GM21528 (cell line): ENCODE results near the gene ASPA.
"Not testable (repeated sequence)": the region's sequence is repeated elsewhere in the genome, so short reads cannot be mapped to it uniquely, and the experiment has no call there.

Experiments
- ATAC-seq: cut with Tn5 transposase; IDR thresholded peaks from one replicate; pipeline ENCODE4 v1.9.1; 2021; ENCODE audit warnings: mild to moderate bottlenecking, moderate library complexity; ENCODE audit not compliant: unreplicated experiment, low FRiP score

Gene ASPA

DNA sequence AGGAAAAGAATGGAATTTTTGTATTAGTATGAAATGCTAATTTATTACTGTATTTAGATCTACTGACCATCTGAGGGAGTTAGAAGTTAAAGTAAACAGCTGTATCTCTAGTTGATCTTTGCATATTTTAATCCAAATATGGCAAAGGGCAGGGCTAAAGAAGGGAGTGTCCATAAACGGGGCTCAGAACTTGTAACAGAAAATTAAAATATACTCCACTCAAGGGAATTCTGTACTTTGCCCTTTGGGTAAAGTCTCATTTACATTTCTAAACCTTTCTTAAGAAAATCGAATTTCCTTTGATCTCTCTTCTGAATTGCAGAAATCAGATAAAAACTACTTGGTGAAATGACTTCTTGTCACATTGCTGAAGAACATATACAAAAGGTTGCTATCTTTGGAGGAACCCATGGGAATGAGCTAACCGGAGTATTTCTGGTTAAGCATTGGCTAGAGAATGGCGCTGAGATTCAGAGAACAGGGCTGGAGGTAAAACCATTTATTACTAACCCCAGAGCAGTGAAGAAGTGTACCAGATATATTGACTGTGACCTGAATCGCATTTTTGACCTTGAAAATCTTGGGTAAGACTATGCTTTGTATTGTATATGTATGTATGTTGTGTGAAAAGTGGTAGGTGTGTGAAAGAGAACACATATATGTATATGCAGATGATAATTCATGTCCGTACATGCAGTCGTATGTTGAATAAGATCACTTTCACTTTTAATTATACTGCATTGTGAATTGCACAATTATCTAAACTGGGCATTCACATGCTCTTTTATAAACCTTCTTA, at the start of gene ASPA:
Gene ASPA (plus strand): TSS at position 186 of the 799 bp plus-strand sequence. CDS start 163 bp downstream, at position 349.
- no peak for ATAC-seq

DNA sequence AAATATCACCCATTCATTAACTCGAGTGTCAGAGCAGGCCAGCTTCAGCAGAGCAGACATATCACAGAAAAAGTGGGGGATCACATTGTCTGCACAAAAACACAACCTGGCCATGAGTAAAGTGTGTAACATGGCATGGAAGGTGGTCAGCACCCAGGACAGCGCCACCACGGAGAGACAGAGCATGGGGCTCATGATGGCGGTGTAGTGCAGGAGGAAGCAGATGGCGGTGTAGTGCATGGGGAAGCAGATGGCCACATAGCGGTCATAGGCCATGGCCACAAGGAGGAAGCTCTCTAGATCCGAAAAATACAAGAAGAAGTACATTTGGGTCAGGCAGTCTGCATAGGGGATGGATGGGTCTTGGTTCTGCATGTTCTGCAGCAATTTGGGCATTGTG, 42.6 kb upstream of the ASPA start:
- ATAC-seq: not testable (repeated sequence)

DNA sequence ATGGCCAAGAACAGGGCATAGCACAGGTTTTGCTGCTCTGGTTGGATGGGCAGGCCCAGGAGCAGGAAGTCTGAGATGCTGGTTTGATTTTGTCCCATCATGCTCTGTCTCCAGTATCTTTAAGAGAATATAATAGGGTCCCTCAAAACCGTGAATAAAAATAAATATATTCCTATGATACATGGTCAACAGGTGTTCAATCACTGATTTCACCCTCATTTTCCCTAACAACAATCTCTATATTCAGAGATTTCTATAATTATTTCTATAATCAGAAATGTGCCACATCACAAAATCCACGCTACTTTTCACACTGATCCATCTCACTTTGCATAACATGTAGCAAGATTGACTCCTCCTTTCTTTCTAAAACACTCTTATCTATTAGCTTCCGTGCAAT, 42.1 kb upstream of the ASPA start, which contains the start of gene OR1E2:
Gene OR1E2 (minus strand): TSS at position 101 of the 400 bp plus-strand sequence. CDS start 0 bp downstream, at position 101.
- ATAC-seq: no peak

DNA sequence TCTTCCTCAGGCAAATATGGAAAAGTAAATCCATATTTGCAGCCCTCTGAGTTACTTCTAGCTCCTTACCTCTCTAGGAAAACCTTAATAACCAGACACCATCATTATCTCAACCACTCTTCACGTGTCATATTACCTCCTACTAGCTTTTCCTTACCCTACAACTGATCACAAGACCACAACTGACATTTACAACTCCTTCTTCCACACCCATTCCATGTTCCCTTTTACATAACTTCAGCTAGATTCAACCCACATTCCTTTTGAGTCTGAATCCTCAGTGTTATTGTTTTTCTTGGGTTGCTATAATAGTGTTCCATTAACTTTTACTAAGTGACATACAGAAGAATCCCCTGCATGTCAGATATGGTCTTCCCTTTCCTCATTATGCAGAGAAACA, 37.4 kb upstream of the ASPA start:
- ATAC-seq: no peak

DNA sequence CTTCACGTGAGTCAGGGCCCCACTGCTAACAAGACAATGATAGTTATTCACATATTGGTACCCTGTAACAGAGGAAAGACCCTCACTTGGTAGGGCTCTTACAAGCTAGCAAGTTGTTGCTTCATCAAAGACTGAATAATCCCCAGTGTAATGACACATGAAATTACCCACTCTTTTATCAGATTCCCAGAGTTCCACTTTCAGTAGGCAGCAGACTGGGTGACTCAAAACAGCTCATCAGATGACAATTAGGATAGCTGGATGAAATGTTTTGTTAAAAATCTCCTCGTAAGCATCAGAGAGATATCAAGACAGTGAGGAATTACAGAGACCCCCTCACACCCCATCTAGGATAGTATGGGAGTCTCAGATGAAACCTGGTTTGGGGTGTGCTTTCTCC, 35.3 kb upstream of the ASPA start:
- ATAC-seq: no peak

DNA sequence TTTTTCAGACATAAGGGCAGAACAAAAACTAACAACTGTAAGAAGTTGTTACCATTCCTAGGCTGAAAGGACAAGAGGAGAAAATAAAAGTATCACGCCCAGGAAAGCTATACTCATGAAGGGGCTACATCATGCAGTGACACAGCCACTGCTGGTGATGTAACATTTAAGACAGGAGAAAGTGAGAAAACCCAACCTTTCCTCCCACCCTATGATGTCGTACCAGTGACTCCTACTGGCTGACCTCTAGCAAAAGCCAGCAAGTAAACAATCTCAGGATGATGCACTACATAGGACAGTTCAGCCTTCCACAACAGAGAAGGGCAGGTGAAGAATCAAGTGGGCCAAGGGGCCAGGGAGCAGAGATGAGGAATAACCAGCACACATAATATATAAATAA, 28.2 kb upstream of the ASPA start:
- ATAC-seq: no peak

DNA sequence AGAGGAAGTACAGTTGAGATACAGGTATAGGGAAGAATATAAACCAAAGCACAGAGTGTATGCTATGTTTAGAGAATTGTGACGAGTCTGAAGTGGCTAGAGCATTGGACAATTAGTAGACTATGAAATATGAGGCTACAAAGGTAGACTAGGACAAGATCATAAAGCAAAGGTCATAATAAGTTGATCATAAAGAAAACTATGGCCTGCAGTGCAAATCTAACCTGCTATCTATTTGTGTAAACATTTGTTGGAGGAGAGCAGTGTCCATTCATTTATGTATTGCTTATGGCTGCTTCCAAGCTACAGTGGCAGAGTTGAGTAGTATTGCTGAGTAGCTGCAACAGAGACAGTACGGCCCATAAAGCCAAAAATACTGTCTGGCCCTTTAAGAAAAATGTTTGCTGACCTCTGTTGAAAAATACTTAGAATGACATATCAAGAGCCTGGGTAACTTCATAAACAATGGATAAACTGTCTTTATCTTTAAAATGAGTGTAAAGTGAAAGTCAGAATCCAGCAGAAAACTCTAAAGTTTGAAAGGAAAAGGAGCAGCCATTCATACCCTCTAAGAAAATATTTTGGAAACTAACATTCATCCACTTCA, 27.6 kb upstream of the ASPA start:
- ATAC-seq: no peak

DNA sequence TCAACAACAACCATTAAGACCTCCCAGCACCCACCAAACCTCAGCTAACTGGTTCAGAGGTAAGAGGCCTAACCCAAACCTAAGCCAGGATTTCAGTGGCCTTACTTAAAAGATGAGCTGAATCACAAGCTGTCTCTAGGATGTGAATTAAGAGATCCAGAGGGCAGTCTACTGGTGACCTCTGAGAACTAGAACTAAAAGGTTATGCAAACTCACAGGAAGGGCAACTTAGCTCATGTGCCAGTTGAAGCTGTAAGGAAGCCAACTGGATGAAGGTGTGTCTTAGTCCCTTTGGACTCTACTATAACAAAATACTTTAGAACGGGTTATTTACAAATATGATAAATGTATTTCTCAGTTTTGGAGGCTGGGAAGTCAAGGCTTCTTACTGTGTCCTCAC, 9.4 kb upstream of the ASPA start:
- not testable (repeated sequence) for ATAC-seq

DNA sequence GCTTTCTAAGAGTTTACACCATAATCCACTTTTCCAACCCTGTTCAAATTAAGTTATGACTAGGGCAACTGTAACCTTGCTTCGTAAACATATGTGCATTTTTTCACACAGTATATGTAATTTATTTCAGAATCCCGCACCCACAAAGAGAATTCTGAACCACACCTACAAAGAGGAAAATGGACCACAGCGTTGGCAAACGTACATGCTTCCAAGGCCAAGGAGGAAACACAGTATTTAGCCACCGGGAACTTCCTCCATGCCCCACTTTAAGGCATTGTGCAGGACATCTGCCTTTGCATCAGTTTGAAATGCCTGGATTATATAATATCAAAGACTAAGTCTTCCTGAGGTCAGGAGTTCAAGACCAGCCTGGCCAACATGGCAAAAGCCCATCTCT, 6.3 kb upstream of the ASPA start:
- no peak for ATAC-seq

DNA sequence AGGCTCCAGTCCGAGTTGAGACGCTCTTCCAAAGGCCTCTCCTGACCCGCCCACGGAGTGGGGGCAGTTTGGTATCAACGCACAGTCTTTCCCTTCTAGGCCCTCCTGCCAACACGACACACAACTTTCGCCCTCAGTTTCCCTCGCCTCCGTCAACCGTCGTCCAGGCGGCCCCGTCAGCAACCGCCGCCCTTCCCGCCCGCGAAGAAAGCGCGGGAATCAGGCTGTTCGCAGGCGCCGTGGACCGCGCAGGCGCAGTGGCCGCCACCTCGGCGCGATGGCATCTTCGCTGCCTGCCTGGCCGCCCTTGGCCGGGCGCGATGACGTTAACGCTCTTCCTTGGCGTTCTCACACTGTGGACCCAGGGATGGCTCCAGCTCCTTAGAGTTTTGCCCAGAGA, 4.2 kb upstream of the ASPA start, which contains the start of gene SPATA22:
Gene SPATA22 (minus strand): TSS at position 221 of the 400 bp plus-strand sequence. CDS start 2,494 bp downstream, outside the sequence.
- ATAC-seq: no peak

DNA sequence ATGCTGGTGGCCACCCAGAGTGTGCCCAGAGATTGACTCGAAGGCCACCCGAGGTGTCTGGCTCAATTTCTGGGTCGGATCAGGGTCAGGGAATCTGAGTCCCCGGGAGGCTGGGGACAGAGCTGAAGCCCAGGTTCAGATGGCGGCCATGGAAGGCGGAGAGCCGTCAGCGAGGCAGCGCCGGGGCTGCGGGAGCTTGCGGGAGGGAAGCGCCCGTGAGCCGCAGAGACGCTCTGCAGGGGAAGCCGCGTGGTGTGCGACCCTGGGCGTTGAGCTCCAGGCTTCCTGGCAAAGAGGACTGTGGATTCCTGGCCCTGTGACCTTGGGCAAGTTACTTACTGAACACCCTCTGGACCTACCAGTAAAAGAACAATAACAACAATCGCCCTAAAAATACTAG, 3.7 kb upstream of the ASPA start:
- no peak for ATAC-seq

DNA sequence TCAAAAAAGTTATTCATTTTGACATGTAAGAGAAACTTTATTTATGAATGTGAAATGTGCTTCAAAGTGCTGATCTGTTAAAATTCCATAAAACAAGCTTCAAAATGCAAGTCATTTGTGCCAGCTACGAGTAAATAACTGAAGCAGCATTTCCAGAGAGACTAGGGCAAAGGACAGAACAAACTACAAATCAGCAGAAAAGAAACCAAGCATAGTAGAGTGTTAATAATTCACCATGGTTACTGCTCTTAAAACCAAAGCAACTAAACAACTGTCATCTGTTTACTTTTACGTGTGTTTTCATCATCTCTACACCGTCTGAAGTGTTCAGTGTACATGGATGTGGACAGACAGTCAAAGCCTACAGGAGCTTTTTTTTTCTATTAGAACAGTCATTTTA, 1.6 kb upstream of the ASPA start:
- ATAC-seq: no peak

DNA sequence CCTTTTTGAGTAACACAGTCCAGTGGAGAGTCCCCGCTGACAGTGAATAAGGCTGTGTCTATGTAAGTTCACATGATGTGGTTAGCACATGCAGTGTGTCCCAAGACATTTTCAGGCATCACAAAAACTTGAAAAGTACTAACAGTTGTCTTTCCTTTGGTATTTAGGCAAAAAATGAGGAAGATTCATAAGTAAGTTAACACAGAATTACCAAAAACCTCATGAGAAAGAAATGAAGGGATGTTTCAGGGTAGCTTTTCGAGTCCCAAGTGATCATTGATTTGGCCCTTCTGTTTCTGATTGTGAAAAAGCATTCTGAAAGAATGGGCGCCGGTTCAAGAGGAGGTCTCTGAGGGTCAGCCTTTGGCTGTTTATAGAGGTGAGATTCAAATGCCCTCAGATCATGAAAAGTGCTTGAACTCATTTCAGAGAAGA, 529 bp upstream of the ASPA start:
- no peak for ATAC-seq

DNA sequence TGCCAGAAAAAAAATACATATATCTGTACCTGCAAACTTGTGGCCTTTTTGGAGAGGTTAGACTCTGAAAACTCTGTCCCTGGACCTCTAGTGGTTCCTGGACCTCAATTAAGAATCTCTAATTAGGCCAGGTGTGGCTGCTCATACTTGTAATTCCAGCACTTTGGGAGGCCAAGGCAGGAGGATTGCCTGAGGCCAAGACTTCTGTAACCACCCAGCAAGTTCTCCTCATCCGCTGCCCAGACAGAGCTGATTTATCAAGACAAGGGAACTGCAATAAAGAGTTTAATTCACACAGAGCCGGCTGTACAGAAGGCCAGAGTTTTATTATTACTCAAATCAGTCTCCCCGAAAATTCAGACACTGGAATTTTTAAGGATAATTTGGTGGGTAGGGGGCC, 4.2 kb downstream of the ASPA start:
- ATAC-seq: no peak

DNA sequence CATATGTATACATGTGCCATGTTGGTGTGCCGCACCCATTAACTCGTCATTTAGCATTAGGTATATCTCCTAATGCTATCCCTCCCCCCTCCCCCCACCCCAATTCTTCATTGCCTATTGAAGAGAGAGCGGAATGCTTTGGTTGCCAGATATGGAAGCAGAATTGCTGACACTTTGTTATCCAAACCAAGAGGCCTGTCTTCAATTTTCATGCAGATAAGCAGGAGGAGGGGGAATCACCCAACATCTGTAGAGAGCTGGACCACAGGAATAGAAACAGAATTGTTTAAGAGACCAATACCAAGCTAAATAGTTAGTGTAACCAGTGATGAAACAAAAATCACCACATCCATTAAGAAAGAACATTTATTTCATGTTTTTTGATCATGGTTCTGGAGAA, 7.1 kb downstream of the ASPA start:
- no peak for ATAC-seq

DNA sequence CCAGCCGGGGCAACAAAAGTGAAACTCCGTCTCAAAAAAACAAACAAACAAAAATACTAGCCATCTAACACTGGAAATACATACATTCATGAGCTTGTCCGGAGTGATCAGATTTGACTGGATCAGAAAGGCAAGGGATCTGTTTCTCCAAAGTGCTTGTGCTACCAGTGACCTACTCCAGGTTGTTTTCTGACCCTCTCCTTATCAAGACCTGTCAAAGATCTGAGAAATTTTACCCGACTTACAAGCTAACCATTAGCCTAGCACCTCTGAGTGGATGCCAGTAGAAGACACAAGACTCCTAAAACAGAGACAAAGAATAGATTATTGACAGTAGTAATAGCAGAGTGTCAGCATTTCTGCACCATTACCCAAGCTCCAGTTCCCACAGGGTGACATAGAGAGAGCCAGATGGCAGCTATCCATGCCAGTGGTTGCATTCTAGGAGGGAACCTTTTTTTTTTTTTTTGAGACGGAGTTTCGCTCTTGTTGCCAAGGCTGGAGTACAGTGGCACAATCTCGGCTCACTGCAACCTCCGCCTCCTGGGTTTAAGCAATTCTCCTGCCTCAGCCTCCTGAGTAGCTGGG, 9.8 kb downstream of the ASPA start:
- no peak for ATAC-seq

DNA sequence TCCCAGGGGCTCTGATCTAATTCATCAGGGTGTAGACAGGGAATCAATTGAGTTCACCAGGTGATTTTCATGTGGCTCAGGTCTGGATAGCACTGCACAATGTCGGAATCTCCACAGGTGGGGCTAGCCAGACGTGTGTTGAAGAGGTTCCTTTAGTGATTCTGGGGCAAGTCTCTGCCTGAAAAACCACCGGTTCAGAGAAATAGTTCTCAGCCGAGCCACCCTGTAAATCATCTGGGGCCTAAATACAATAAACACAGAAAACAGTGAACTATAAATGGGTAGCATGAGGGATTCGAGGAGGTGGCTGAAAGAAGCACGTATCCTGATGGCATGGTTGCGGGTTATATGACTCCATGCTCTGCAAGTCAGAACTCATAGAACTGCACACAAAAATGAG, 21.3 kb downstream of the ASPA start:
- no peak for ATAC-seq

DNA sequence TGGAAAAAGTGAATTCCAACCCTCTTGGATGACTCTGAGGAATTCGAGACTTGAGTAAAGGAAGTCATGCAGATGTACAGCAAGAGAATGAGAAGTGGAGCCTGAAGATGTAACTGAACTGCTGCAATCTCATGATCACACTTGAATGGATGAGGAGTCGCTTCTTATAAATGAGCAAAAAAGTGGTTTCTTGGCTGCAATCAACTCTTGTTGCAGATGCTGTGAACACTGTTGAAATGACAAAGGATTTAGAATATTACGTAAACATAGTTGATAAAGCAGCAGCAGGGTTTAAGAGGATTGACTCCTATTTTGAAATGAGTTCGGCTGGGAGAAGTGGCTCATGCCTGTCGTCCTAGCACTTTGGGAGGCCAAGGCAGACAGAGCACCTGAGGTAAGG, 25.5 kb downstream of the ASPA start:
- ATAC-seq: no peak

DNA sequence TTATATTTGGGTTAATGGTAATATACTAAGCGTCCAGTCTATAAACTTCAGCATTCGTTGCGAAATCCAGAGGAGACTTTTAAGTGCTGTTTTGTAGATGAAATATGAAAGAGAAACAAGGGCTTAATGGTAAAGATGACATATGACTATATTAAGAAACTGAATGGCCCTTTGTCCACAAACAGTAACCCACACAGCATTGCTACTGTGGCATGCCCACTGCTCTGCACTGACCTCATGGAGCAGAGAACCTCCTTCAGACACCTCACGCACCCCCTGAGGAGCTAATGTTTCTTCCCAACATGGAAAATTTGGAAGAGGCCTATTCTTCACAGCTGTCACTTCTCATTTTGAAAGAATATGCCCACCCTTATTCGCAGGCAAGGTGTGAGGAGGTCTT, 26.7 kb downstream of the ASPA start:
- ATAC-seq: no peak

DNA sequence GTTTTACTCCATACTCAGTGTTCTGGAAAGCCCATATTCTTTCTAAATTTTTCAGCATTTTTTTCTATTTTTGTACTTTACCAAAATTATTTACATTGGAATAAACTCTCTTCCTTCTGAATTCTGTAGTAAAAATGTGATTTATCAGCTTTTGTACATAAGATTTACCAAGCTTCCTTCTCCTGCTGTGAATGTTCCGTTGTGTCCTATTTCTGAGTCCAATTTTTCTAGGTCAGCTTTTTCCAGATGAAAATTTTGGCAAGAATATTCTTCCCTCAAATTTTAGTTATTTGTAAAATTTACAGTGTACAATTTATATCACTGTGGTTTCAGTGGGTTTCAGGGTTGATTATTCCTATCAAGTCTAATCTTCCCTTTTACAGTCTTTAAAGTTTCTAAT, 27.5 kb downstream of the ASPA start:
- ATAC-seq: no peak

DNA sequence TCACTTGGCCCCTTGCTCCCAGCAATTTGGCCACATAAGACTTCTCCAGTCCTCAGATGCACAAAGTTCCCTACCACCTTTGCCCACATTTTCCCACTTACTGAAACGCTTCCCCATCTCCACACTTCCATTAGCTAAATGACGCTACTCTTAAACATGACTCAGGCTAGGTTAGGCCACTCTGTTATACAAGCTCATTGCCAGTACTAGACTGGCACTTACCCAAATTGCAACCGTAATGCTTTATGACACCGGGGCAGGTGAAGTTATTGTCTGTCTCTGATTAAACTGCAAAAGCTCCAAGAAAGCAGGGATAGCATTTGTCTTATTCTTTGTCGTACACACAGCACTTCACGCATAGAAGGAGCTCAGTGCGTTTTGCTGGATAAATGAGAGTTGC, 29.2 kb downstream of the ASPA start:
- no peak for ATAC-seq

DNA sequence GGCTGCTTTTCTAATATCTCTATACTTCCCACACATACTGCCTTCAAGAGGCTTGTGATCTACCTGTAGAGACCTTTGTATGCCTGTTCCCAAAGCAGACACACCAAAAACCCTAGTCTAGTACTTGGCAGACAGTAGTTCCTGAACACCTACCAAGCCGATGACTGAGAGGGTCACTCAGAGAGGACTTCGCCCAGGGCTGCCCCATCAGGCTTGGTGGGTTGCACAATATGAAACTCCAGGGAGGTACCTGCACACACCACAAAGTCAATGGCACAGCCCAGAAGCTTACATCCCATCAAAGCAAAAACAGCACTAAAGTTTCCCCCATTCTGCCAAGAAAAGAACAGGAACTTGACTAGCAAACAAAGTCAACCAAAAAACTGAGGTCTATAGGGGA, 30.3 kb downstream of the ASPA start:
- no peak for ATAC-seq
